Natural killer cell (primary cell): Measurements from ENCODE around the gene UBTD1. TPM values are rescaled to one million over a fixed set of nuclear protein-coding genes. Genes with fewer than 3 reads are reported as not detected.

Experiments used
- ATAC-seq, 3 donors: fragments of 150-1000 bp in 2 of 3; fragments of 200-7000 bp in 1 of 3; cut with Tn5 transposase; 1 replicate in 1 of 3; 2 replicates in 2 of 3; pipeline ENCODE4 v1.10.0; 2021; ENCODE audit warnings: mild to moderate bottlenecking in 2 of 3, moderate library complexity in 2 of 3
- DNase-seq, 2 donors: peaks; one replicate each; pipeline versions ENCODE4 v3.0.0 to v3.0.0-alpha.2; 2013 to 2021; ENCODE audit warnings: mixed read lengths in 1 of 2
- H3K27ac ChIP-seq: one replicate; pipeline ENCODE4 v1.5.1; 2013; ENCODE audit warnings: mild to moderate bottlenecking, low read length
- H3K27me3 ChIP-seq: one replicate; pipeline ENCODE4 v1.6.1; 2013; ENCODE audit warnings: low read length; ENCODE audit not compliant: control insufficient read depth, insufficient read depth
- H3K36me3 ChIP-seq: one replicate; pipeline ENCODE4 v1.6.1; 2013; ENCODE audit warnings: low read length; ENCODE audit not compliant: control insufficient read depth, insufficient read depth
- H3K4me1 ChIP-seq: one replicate; pipeline ENCODE4 v1.6.1; 2013; ENCODE audit warnings: low read length; ENCODE audit not compliant: control insufficient read depth, insufficient read depth
- H3K4me3 ChIP-seq: one replicate; pipeline ENCODE4 v1.5.1; 2013; ENCODE audit warnings: low read length
- H3K9me3 ChIP-seq: one replicate; pipeline ENCODE4 v1.6.1; 2013; ENCODE audit warnings: low read length; ENCODE audit not compliant: control insufficient read depth, insufficient read depth
- H3K27ac Mint-ChIP-seq, 2 donors: one replicate each; pipeline ENCODE4 v1.8.0; 2022; ENCODE audit warnings: mild to moderate bottlenecking in 2 of 2, mixed read lengths in 2 of 2, moderate library complexity in 1 of 2
- H3K27me3 Mint-ChIP-seq, 2 donors: one replicate each; pipeline ENCODE4 v1.8.0; 2022; ENCODE audit warnings: low read depth in 2 of 2, mixed read lengths in 2 of 2
- H3K36me3 Mint-ChIP-seq: one replicate; pipeline ENCODE4 v1.8.0; 2022; ENCODE audit warnings: mixed read lengths
- H3K4me1 Mint-ChIP-seq, 2 donors: one replicate each; pipeline ENCODE4 v1.8.0; 2022; ENCODE audit warnings: mixed read lengths in 2 of 2
- H3K4me3 Mint-ChIP-seq: one replicate; pipeline ENCODE4 v1.8.0; 2022; ENCODE audit warnings: mild to moderate bottlenecking, moderate library complexity, mixed read lengths
- H3K9me3 Mint-ChIP-seq, 2 donors: one replicate each; pipeline ENCODE4 v1.8.0; 2022; ENCODE audit warnings: mixed read lengths in 2 of 2
- CTCF ChIP-seq: fragments of 200-600 bp; IDR thresholded peaks from one replicate; pipeline ENCODE4 v1.8.0; 2022; ENCODE audit warnings: antibody characterized with exemption
- WGBS: methylation state at CpG from one replicate; pipeline ENCODE4 v1.1.7; 2013; ENCODE audit warnings: missing lambda C conversion rate; ENCODE audit not compliant: insufficient coverage; 5-methylcytosine and 5-hydroxymethylcytosine counted together
- intact Hi-C: fragments of 100-400 bp; cut with micrococcal nuclease; formaldehyde crosslinking; loops from one replicate; pipeline ENCODE4 v1.14.2; 2022
- total RNA-seq, 4 donors: library from RNA; stranded (reverse); fragments of 120-200 nt in 1 of 4; gene quantifications; one replicate each; pipeline versions ENCODE4 v1.2.3 to v1.2.4, GENCODE V29; 2013 to 2022

The UBTD1 gene
- total RNA-seq, 3 donors from 2014 or later (not counting 1 experiment from before 2014, with no cell fraction given) = 0.70 to 1.1 (median 0.75) TPM

GRCh38 chr10:97618285-97618684 lies 119.6 kb downstream of the UBTD1 start:
- no peaks in the 10 kb centered on the region for H3K36me3 Mint-ChIP-seq
- TF ChIP-seq CTCF = no peak
- Histone ChIP-seq H3K27ac (no peak overlapping the region), H3K4me3 (no peak overlapping the region), H3K36me3 (no peaks in the 10 kb centered on the region), H3K27me3 (no peaks in the 10 kb centered on the region), H3K4me1 (no peaks in the 10 kb centered on the region), H3K9me3 (no peaks in the 10 kb centered on the region)
- intact Hi-C loops = no loop called here
- ATAC-seq = no peak
- no peaks in the 10 kb centered on the region for H3K27me3 Mint-ChIP-seq
- H3K27ac Mint-ChIP-seq = no peak overlapping the region
- no peaks in the 10 kb centered on the region for H3K9me3 Mint-ChIP-seq
- no peak for DNase-seq
- 93% methylated on average over 1 of the region's 4 CpGs for WGBS
- H3K4me1 Mint-ChIP-seq = no peaks in the 10 kb centered on the region
- H3K4me3 Mint-ChIP-seq = no peak overlapping the region

- no peak overlapping the region for H3K27ac ChIP-seq
These were observed 120.0 kb downstream of the UBTD1 start for GRCh38 chr10:97618733-97619132.

More at GRCh38 chr10:97618733-97619132, 120.0 kb downstream of the UBTD1 start:
- Mint-ChIP-seq H3K4me3 (no peak overlapping the region), H3K27me3 (no peaks in the 10 kb centered on the region), H3K27ac (no peak overlapping the region), H3K36me3 (no peaks in the 10 kb centered on the region), H3K4me1 (no peaks in the 10 kb centered on the region), H3K9me3 (no peaks in the 10 kb centered on the region)
- TF ChIP-seq CTCF = no peak
- H3K4me1 ChIP-seq = no peaks in the 10 kb centered on the region
- H3K27me3 ChIP-seq = no peaks in the 10 kb centered on the region
- intact Hi-C loops = no loop called here
- H3K4me3 ChIP-seq = no peak overlapping the region
- no peak for ATAC-seq
- WGBS = 100% methylated on average over 1 of the region's 4 CpGs
- H3K9me3 ChIP-seq = no peaks in the 10 kb centered on the region
- no peaks in the 10 kb centered on the region for H3K36me3 ChIP-seq
- DNase-seq = no peak

Other genes starting within 250 kb of the UBTD1 start
- gene ARHGAP19, start 206.3 kb upstream of the UBTD1 start, total RNA-seq = 10 to 100 TPM; 22.6 to 23.3 (median 22.7) TPM
- 10 to 100 TPM; 26.0 to 45.0 (median 32.1) TPM for gene FRAT1, start 179.7 kb upstream of the UBTD1 start, total RNA-seq
- 10 to 100 TPM; 18.7 to 23.4 (median 22.2) TPM for gene FRAT2, start 164.2 kb upstream of the UBTD1 start, total RNA-seq
- gene RRP12, start 97.6 kb upstream of the UBTD1 start, total RNA-seq = 100 to 1,000 TPM in 1 of 3 donors, 10 to 100 TPM in 2; 60.1 to 234 (median 79.2) TPM
- 100 to 1,000 TPM in 1 of 3 donors, 10 to 100 TPM in 2; 92.6 to 104 (median 96.0) TPM for gene PGAM1, start 72.7 kb upstream of the UBTD1 start, total RNA-seq
- gene EXOSC1, start 52.9 kb upstream of the UBTD1 start, total RNA-seq = 10 to 100 TPM; 36.9 to 44.4 (median 37.6) TPM
- 10 to 100 TPM; 11.3 to 18.7 (median 12.7) TPM for gene ZDHHC16, start 52.7 kb upstream of the UBTD1 start, total RNA-seq
- 10 to 100 TPM; 53.8 to 68.4 (median 61.7) TPM for gene MMS19, start 502 bp upstream of the UBTD1 start, total RNA-seq
- gene ANKRD2, start 73.9 kb downstream of the UBTD1 start, total RNA-seq = not detected
- gene HOGA1, start 85.5 kb downstream of the UBTD1 start, total RNA-seq = not detected
- under 1 TPM in 1 of 3 donors, not detected in 2; 0.32 TPM for gene C10orf62, start 90.8 kb downstream of the UBTD1 start, total RNA-seq
- 1 to 10 TPM in 2 of 3 donors, under 1 TPM in 1; 0.14 to 2.0 (median 1.6) TPM for gene MORN4, start 134.6 kb downstream of the UBTD1 start, total RNA-seq
- 10 to 100 TPM; 41.3 to 66.1 (median 60.0) TPM for gene PI4K2A, start 141.7 kb downstream of the UBTD1 start, total RNA-seq
- gene AVPI1, start 188.3 kb downstream of the UBTD1 start, total RNA-seq = 1 to 10 TPM; 6.1 to 8.4 (median 6.8) TPM
- under 1 TPM; 0.40 to 0.84 (median 0.40) TPM for gene MARVELD1, start 214.8 kb downstream of the UBTD1 start, total RNA-seq
- 10 to 100 TPM; 63.0 to 82.8 (median 76.4) TPM for gene ZFYVE27, start 238.2 kb downstream of the UBTD1 start, total RNA-seq